GM19455 (cell line): Measurements from ENCODE around the gene COL9A3.

ENCODE experiments used
- ATAC-seq: cut with Tn5 transposase; IDR thresholded peaks from one replicate; pipeline ENCODE4 v1.9.1; 2021; ENCODE audit not compliant: unreplicated experiment

Gene COL9A3

DNA sequence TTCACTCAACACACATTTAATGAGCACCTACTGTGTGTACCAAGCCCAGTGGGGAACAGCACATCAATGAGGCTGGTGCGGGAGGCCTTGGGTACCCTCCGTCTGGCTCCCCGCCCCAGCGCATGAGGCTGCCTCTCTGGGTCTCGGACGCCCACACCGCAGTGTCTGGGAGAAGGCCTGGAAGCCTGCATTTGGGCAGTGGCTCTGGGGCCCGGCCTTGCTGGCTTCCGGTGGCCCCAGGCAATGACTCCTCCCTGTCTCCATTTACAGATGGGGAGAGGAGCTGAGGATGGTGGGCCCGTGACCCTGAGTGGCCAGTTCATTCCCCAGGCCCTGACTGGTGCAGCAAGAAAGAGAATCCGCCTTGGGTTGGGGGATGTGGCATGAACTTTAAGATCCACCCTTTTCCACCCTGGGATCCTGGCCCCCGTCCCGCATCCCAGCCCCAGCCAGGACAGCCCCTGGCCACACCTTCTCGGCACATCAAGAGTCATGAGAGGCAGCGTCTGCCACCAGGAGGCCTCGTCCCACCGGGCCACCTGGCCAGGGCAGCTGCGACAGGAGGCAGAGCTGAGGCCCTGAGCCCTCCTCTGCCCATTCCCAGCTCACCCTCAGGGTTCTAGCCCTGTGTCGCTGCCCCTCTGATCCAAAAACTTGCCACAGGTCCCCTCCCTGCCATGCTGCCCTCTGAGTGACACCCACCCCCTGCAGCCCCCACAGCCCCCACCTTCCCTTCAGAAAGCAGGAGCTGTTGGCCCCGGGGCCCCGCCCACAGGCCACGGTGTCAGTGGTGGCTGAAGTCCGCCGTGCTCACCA, 38.0 kb upstream of the COL9A3 start:
- no peak for ATAC-seq

DNA sequence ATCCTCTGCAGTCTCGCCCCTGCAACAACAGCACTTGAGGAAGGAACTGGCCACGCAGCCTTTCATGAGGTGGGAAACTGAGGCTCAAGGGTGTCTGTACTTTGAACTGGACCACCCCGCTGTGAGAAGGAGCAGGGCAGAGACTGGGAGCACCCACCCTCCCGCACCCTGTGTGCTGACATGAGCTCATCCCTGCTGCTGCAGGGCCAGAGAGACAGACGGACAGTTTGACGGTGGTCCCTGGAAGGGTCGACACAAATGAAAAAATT, 37.5 kb upstream of the COL9A3 start:
- ATAC-seq, result no peak

DNA sequence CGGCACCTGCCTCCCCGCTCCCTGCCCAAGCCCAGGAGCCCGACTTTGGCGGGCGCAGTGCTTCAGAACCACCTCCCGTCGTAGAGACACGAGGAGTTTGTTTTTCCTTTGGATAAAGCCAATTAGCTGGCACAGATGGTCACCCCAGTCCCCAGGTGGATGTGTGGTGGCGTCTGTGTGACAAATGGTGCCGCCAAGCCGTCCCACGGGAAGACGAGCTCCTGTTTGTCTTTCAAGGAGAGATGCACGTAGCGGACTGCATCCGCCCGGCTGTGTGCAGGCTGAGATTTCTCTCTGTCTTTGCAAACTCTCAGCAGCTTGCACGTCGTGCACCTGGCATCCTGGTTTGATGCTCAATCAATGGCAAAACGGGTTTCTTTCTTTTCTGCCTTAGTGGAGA, 36.6 kb upstream of the COL9A3 start:
- ATAC-seq, result no peak

DNA sequence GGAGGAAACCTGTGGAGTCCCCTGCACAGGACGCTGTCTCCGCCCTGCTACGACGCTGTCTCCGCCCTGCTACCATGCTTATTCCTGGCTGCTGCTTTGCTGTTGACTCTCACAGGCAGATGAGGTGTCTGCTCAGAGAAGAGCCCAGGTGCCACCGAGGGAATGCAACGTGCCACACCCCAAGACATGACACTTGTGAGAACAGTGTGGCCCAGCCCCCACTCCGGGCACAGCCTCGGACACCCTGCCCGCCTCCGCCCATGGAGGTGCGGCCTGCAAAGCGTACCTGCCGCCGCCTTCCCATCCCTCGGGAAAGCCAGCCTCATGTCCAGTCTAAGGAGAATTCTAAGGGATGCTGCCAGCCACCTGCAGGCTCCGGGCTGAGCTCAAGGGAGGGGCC, 36.2 kb upstream of the COL9A3 start:
- ATAC-seq, result no peak

DNA sequence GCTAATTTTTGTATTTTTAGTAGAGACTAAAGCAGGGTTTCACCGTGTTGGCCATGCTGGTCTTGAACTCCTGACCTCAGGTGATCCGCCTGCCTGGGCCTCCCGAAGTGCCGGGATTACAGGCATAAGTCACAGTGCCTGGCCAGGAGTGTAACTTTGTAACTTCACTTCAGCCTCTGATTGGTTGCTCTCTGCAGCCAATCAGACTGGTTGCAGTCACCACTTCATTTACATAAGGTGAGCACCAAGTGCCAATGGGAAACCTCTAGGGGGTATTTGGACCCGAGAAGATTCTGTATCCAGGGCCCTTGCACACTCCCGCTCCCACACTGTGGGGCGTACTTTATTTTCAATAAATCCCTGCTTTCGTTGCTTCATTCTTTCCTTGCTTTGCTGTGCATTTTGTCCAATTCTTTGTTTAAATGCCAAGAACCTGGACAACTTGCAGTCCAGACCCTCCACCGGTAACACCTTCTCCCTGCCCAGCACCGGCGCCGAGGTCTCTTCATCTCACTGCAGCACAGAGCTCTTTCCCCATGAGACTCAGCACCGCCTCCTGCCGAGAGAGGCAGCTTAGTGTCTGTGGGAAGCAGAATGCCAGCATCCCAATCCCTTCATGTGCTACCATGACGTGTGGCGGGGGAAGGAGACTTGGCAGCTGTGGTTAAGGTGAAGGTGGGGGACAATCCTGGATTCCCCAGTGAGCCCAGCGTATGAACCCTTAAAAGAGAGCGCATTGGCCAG, 34.5 kb upstream of the COL9A3 start:
- ATAC-seq, result no peak

DNA sequence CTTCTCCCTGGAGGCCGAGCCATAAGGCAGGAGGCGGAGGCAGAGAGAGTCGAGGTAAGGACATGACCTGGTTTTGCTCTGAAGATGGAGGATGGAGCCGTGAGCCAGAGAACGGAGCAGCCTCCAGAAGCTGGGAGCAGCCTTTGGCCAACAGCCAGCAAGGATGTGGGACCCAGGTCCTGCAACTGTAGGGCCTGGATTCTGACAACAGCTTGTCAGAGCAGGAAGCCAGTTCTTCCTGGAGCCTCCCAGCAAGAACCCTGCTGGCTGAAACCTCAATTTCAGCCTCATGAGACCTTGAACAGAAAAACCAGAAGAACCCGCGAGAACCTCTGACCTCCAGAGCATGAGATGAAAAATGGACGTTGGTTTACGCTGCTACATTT, 34.0 kb upstream of the COL9A3 start:
- no peak for ATAC-seq

DNA sequence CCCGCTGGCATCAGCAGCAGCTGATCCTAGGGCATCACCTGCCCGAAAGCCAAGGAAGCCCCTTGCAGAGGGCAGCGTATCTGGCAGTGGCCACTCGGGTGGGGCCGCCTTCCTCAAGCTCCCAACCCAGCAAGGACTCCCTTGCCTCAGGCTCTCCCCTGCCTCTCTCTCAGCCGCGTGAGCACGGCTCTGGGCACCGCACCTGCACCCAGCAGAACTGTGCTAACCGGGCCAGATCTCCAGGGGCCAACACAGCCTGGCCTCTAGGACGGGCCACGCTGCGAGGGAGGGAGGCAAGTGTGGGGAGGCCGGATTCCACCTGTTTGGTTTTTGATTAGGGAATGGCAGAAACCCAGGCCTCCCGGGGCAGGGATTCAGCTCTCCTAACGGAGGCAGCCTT, 32.4 kb upstream of the COL9A3 start:
- no peak for ATAC-seq

DNA sequence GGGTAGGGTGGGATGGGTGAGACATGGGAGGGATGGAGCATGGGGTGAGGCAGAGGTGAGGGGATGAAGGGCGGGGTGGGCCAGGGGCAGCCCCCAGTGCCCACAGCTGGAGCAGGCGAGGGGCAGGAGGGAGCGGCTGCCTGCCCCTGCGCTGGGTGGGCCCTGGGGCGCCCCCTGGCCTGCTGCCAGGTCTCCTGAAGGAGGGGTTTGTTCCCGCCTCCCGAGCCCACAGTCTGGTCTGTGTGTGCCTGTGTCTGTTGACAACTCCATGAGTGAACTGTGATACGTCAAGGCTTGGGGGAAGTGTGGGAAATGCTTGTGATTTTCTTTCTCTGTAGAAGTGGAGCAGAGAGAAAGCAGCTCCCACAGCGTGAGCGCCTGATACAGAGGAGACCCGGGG, 31.5 kb upstream of the COL9A3 start:
- ATAC-seq, result no peak

DNA sequence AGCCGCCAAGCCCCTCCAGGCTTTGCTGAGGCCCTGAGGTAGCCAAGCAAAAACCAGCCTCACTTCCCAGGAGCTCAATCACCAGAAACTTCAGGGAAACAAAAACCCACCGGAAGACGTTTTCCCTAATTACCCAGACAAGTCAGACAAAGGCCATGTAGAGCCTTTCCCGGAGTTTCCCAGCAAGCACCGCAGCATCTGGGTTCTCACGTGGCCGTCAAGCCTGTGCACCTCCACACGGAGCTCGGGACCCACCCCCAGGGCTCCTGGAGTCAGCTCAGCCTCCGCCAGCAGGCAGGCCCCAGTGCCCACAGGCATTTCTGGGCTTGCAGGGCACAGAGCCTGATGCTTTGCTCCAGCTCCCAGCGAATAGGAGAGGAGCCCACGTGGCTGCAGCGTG, 30.7 kb upstream of the COL9A3 start:
- no peak for ATAC-seq

DNA sequence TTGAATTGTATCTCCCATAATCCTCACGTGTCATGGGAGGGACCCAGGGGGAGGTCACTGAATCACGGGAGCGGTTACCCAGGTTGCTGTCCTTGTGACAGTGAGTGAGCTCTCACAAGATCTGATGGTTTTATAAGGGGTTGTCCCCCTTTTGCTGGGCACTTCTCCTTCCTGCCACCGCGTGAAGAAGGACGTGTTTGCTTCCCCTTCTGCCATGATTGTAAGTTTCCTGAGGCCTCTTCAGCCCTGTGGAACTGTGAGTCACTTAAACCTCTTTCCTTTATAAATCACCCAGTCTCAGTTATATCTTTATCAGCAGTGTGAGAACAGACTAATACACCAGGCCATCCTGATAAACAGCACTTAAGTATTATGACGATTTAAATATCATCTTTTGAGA, 29.5 kb upstream of the COL9A3 start:
- ATAC-seq, result no peak

DNA sequence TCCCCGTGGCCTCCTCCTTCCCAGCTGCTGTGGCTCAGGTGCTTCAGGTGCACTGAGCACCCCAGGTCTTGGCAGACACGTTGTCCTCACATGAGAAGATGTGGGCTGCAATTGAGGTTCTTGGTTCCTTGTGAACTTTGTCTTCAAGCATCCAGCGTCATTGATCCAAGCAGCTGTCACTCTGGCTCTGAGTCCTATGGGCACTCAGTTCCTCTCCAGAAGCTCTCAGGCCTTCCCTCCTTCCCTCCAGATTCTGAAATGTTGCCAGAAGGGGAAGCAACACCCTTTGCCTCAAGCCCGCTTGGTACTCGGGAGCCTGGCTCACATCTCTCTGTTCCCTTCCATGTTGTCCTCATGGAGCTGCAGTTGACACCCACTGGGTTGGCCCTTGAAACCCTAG, 29.0 kb upstream of the COL9A3 start:
- ATAC-seq, result no peak

DNA sequence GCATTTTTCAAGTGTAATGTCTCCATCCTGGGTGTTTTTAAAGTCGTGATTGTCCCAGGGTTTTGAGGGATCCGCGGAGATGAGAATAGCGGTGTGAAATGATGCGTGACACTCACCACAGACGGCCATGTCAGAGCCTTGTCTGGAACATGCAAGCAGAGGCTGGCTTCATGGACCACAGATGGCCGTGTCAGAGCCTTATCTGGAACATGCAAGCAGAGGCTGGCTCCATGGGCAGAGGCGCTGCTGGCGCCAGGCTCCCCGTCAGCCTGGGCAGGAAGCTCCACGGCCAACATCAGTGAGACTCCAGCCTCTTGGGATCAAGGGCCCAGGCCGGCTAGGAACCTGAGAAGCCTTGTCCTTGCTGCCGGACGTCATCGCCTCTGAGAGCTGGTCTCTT, 28.2 kb upstream of the COL9A3 start:
- ATAC-seq, result no peak

DNA sequence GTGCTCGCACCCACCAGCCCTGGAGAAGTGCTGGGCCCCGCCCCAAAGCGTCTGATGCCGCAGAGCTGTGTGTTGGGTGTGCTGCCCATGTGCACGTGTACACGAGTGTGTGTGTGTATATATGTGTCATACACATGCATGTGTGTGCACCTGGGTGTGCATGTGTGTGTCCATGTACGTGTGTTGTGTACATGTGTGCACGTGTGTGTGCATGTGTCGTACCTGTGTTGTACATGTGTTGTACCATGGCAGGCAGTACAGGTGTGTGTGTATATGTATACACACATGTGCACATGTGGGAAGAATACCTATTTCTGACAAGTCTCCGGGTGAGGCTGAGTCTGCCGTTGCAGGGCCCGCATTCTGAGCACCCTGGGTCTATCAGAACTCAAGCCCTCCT, 26.8 kb upstream of the COL9A3 start:
- ATAC-seq, result no peak

DNA sequence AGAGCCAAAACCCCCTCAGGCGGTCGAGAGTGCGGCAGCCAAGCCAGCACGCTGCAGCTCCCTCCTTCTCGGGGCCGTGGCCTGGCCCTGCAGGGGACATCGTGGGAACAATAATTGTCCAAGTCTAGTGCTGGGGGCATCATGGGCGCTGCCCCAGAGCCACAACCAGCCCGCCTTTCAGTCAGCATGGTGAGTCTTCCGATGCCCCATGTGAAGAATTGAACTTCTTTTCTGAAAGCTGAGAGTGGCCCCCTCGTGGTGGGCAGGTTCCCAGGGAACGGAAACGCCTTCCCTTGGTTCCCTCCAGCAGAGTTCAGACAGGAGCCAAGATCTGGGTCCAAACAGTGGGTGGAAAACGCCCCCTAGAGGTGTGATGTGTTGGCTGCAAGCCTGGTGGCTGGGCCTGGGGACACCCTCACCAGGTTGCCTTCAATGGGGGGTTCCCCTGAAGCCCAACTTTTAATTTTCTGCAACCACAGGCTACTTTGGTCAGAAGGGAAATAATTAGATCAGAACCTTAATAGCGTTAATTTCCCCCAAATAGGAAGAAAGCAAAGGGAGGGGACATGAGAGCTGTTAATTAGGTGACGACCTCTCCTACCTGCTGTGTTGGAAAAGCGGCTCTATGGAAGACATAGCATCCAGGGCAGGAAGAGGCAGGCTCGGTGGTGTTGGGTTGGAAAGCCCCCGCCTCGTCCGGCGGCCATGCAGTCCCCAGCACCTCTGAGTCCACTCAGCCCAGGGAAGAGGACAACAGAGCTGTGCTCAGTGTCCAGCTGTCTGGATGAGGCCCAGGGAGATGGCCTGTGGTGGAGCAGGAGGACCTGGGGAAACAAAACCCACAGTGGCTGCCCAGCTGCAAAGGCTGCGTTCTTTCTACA, 25.3 kb upstream of the COL9A3 start:
- ATAC-seq, result no peak

DNA sequence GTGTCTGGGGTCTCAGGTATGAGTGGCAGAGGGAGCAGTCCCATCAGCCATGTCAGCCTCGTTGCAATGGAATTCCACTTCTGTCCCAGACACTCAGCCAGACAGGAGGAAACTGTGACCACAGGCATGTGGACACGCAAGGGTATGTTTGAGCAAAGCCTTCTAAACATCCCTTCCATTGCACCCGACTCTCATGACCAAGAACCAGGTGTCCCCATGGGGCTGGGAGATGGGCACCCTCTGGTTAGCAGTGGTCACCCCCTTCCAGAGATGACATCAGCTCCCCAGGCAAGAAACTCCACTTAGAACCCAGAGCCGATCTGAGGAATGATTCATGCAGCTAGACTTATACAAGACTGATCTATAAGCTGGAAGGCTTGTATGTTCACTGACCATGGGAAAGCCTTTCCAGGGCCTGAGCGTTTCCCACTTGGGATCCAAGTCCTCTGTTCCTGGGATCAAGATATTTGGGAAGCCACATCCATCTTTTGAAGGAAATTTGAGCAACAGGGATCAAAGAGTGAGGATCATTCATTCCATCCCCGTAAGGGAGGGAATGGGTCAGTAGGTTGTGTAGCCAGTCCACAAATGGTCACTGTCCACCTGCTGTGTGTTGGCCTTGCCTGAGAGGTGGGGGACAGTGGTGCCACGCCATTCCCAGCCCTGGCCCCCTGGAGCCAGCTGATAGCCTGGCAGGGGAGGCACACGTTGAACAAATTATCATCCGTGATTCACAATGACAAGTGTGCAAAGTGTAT, 24.5 kb upstream of the COL9A3 start:
- ATAC-seq, result no peak

DNA sequence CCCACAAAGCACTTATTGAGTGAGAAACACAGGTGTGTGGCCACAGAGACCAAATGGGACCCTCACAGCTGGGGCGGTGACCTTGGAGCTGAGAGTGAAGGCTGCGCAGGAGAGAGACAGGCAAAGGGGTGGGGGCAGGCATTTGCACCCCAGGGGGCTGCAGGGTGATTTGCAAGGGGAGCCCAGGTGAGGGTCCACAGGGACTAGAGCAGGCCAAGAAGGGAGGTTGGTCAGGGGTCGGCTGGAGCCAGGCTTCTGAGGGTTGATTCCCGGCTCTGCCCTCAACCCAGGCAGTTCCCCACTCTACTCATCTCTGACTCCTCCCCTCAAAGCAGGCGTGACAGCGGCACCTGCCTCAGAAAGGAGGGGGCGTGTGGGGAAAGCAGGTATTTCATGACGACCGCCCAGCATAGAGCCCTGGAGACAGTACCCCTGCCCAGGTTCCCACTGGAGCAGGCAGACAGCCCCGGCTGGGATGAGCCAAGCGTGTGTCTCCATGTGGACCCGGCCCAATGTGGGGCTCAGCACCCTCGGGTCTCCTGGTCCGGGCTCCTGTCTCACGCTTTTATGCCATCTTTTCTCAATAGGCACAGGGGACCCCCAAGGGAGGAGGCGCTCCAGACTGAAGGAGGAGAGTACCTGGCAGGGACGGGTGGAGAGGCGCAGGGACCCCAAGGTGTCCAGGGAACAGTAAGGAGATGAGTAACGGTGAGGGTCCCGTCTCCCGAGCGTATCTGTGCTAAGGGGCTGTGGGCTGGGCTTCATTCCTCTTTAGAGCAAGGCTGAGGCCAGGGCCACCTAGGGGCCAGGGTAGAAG, 23.7 kb upstream of the COL9A3 start:
- ATAC-seq, result no peak

DNA sequence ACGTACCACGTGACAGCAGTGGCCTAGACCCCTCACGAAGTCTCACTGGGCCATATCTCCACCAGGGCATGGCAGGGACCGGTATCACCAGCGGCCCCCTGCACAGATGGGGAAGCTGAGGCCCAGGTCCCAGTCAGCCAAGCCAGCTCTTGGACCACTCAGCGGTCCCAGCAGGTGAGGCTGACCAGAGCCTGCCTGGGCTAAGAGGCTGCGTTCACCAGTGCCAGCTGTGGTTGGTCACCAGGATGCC, 23.2 kb upstream of the COL9A3 start:
- no peak for ATAC-seq

DNA sequence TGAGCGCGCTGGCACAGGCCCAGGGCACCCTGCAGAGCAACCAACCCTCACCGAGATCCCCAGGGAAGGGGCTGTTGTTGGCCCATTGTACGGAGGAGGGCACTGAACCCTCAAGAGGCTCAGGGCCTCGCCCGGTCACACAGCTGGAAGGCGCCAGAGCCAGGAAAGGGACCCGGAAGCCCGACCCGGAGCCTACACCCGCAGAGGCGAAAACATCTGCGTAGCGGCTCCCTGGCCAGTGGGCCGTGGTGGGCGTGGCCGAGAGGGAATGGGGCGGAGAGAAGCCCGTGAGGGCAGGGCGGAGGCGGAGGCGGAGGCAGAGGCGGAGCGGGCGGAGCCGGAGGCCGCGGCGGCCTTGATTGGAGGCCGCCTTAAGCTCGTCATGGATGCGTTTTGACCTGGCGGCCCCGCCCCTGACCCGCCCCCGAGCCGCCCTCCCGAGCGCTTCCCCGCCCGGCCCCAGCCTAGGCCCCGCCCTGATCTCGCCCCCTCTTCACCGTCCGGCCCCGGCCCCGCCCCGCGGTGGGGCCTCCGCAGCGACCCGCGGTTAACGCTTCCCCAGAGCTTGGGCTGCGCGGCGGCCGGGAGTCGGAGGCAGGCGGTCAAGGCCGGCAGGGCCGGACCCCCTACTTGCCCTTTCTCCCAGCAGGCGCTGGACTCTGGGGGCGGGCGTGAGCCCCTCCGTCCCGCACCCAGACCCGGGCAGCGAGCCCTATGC, 22.7 kb upstream of the COL9A3 start:
- peak; percentile 68 for ATAC-seq

DNA sequence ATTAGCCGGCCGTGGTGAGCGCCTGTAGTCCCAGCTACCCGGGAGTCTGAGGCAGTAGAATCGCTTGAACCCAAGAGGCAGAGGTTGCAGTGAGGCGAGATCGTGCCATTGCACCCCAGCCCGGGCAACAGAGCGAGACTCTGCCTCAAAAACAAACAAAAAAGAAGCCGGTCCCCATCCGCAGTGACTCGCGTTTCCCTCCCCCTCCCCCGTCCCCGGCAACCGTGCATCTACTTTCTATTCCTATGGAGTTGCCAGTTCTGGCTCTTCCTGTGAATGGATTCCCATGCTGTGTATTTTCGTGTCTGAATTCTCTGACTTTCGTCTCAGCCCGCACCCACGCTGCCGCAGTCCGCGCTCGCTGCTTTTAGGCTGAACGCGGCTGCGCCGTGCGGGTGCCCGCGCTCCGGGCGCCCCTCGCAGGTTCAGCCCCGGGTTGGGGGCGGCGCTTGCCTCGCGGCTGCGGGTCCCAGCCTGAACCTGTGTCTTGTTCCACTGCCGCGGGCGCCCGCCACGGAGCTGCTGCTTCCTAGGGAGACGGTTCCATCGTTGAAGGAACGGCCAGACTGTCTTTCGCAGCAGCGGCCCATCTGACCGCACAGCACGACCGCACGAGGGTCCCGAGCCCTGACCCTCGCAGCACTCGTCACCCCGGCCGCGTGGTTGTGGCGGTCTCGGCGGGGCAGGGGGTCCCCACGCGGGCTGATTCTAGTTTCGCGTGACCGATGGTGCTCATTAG, 21.7 kb upstream of the COL9A3 start:
- ATAC-seq, result no peak
